ENCODE data around the gene COX10.

The COX10 gene

GRCh38 chr17:14078027-14078426 is 8.7 kb downstream of the COX10 start:
- Histone ChIP-seq H3K36me3 (ENCODE audit: control insufficient read depth, insufficient read depth, low read length) (no peaks in the 10 kb centered on the region), H3K9ac (ENCODE audit: low read length) (no peak overlapping the region), H3K4me3 (ENCODE audit: low read length) (no peak overlapping the region), H3K9me3 (ENCODE audit: control insufficient read depth, low read length) (no peaks in the 10 kb centered on the region), H3K4me1 (ENCODE audit: control insufficient read depth, insufficient read depth, low read length) (no peaks in the 10 kb centered on the region), H3K27me3 (ENCODE audit: control insufficient read depth, insufficient read depth, low read length) (no peaks in the 10 kb centered on the region)

GRCh38 chr17:14080847-14081251 is 11.5 kb downstream of the COX10 start:
- Histone ChIP-seq H3K36me3 (ENCODE audit: control insufficient read depth, insufficient read depth, low read length) (no peaks in the 10 kb centered on the region), H3K4me1 (ENCODE audit: control insufficient read depth, insufficient read depth, low read length) (no peaks in the 10 kb centered on the region)

GRCh38 chr17:14082848-14083247 is 13.5 kb downstream of the COX10 start:
- no peaks in the 10 kb centered on the region for H3K27me3 ChIP-seq (ENCODE audit: control insufficient read depth, insufficient read depth, low read length)
- H3K9ac ChIP-seq (ENCODE audit: low read length) = no peak overlapping the region
- H3K4me1 ChIP-seq (ENCODE audit: control insufficient read depth, insufficient read depth, low read length) = no peaks in the 10 kb centered on the region
- no peaks in the 10 kb centered on the region for H3K9me3 ChIP-seq (ENCODE audit: control insufficient read depth, low read length)
- no peak overlapping the region for H3K4me3 ChIP-seq (ENCODE audit: low read length)
- no peaks in the 10 kb centered on the region for H3K36me3 ChIP-seq (ENCODE audit: control insufficient read depth, insufficient read depth, low read length)

More at GRCh38 chr17:14080847-14081251, 11.5 kb downstream of the COX10 start:
- Histone ChIP-seq H3K4me3 (ENCODE audit: low read length) (no peak overlapping the region), H3K9ac (ENCODE audit: low read length) (no peak overlapping the region), H3K27me3 (ENCODE audit: control insufficient read depth, insufficient read depth, low read length) (no peaks in the 10 kb centered on the region), H3K9me3 (ENCODE audit: control insufficient read depth, low read length) (no peaks in the 10 kb centered on the region)

GRCh38 chr17:14084955-14085354 is 15.7 kb downstream of the COX10 start:
- Histone ChIP-seq H3K9ac (ENCODE audit: low read length) (no peak overlapping the region), H3K4me3 (ENCODE audit: low read length) (no peak overlapping the region), H3K9me3 (ENCODE audit: control insufficient read depth, low read length) (no peaks in the 10 kb centered on the region), H3K36me3 (ENCODE audit: control insufficient read depth, insufficient read depth, low read length) (no peaks in the 10 kb centered on the region), H3K4me1 (ENCODE audit: control insufficient read depth, insufficient read depth, low read length) (no peaks in the 10 kb centered on the region), H3K27me3 (ENCODE audit: control insufficient read depth, insufficient read depth, low read length) (no peaks in the 10 kb centered on the region)

GRCh38 chr17:14086189-14086588 is 16.9 kb downstream of the COX10 start:
- H3K36me3 ChIP-seq (ENCODE audit: control insufficient read depth, insufficient read depth, low read length) = no peaks in the 10 kb centered on the region
- no peak overlapping the region for H3K4me3 ChIP-seq (ENCODE audit: low read length)
- H3K9me3 ChIP-seq (ENCODE audit: control insufficient read depth, low read length) = no peaks in the 10 kb centered on the region
- no peak overlapping the region for H3K9ac ChIP-seq (ENCODE audit: low read length)
- H3K27me3 ChIP-seq (ENCODE audit: control insufficient read depth, insufficient read depth, low read length) = no peaks in the 10 kb centered on the region
- H3K4me1 ChIP-seq (ENCODE audit: control insufficient read depth, insufficient read depth, low read length) = no peaks in the 10 kb centered on the region

GRCh38 chr17:14089179-14089578 is 19.9 kb downstream of the COX10 start:
- Histone ChIP-seq H3K4me1 (ENCODE audit: control insufficient read depth, insufficient read depth, low read length) (no peaks in the 10 kb centered on the region), H3K27me3 (ENCODE audit: control insufficient read depth, insufficient read depth, low read length) (no peaks in the 10 kb centered on the region), H3K4me3 (ENCODE audit: low read length) (no peak overlapping the region), H3K36me3 (ENCODE audit: control insufficient read depth, insufficient read depth, low read length) (no peaks in the 10 kb centered on the region), H3K9me3 (ENCODE audit: control insufficient read depth, low read length) (no peaks in the 10 kb centered on the region), H3K9ac (ENCODE audit: low read length) (no peak overlapping the region)

- Histone ChIP-seq H3K9me3 (ENCODE audit: control insufficient read depth, low read length) (no peaks in the 10 kb centered on the region), H3K4me3 (ENCODE audit: low read length) (no peak overlapping the region), H3K36me3 (ENCODE audit: control insufficient read depth, insufficient read depth, low read length) (no peaks in the 10 kb centered on the region), H3K4me1 (ENCODE audit: control insufficient read depth, insufficient read depth, low read length) (no peaks in the 10 kb centered on the region), H3K9ac (ENCODE audit: low read length) (no peak overlapping the region), H3K27me3 (ENCODE audit: control insufficient read depth, insufficient read depth, low read length) (no peaks in the 10 kb centered on the region)
Observed at GRCh38 chr17:14091367-14091766, 22.1 kb downstream of the COX10 start.

GRCh38 chr17:14092808-14093207 is 23.5 kb downstream of the COX10 start:
- no peaks in the 10 kb centered on the region for H3K27me3 ChIP-seq (ENCODE audit: control insufficient read depth, insufficient read depth, low read length)
- H3K9ac ChIP-seq (ENCODE audit: low read length) = no peak overlapping the region
- H3K36me3 ChIP-seq (ENCODE audit: control insufficient read depth, insufficient read depth, low read length) = no peaks in the 10 kb centered on the region
- H3K4me1 ChIP-seq (ENCODE audit: control insufficient read depth, insufficient read depth, low read length) = no peaks in the 10 kb centered on the region
- no peak overlapping the region for H3K4me3 ChIP-seq (ENCODE audit: low read length)
- no peaks in the 10 kb centered on the region for H3K9me3 ChIP-seq (ENCODE audit: control insufficient read depth, low read length)

GRCh38 chr17:14094676-14095601 is 25.6 kb downstream of the COX10 start:
- Histone ChIP-seq H3K27me3 (ENCODE audit: control insufficient read depth, insufficient read depth, low read length) (no peaks in the 10 kb centered on the region), H3K4me3 (ENCODE audit: low read length) (no peak overlapping the region), H3K9me3 (ENCODE audit: control insufficient read depth, low read length) (no peaks in the 10 kb centered on the region), H3K36me3 (ENCODE audit: control insufficient read depth, insufficient read depth, low read length) (no peaks in the 10 kb centered on the region), H3K4me1 (ENCODE audit: control insufficient read depth, insufficient read depth, low read length) (no peaks in the 10 kb centered on the region), H3K9ac (ENCODE audit: low read length) (no peak overlapping the region)

- Histone ChIP-seq H3K9ac (ENCODE audit: low read length) (no peak overlapping the region), H3K4me1 (ENCODE audit: control insufficient read depth, insufficient read depth, low read length) (no peaks in the 10 kb centered on the region), H3K27me3 (ENCODE audit: control insufficient read depth, insufficient read depth, low read length) (no peaks in the 10 kb centered on the region), H3K9me3 (ENCODE audit: control insufficient read depth, low read length) (no peaks in the 10 kb centered on the region), H3K36me3 (ENCODE audit: control insufficient read depth, insufficient read depth, low read length) (no peaks in the 10 kb centered on the region), H3K4me3 (ENCODE audit: low read length) (no peak overlapping the region)
Observed at GRCh38 chr17:14095631-14096030, 26.3 kb downstream of the COX10 start.

GRCh38 chr17:14098246-14098645 is 28.9 kb downstream of the COX10 start:
- Histone ChIP-seq H3K9me3 (ENCODE audit: control insufficient read depth, low read length) (no peaks in the 10 kb centered on the region), H3K4me3 (ENCODE audit: low read length) (no peak overlapping the region), H3K36me3 (ENCODE audit: control insufficient read depth, insufficient read depth, low read length) (no peaks in the 10 kb centered on the region), H3K4me1 (ENCODE audit: control insufficient read depth, insufficient read depth, low read length) (no peaks in the 10 kb centered on the region), H3K9ac (ENCODE audit: low read length) (no peak overlapping the region), H3K27me3 (ENCODE audit: control insufficient read depth, insufficient read depth, low read length) (no peaks in the 10 kb centered on the region)

GRCh38 chr17:14101976-14102375 is 32.7 kb downstream of the COX10 start:
- no peaks in the 10 kb centered on the region for H3K27me3 ChIP-seq (ENCODE audit: control insufficient read depth, insufficient read depth, low read length)
- no peaks in the 10 kb centered on the region for H3K4me1 ChIP-seq (ENCODE audit: control insufficient read depth, insufficient read depth, low read length)
- H3K9ac ChIP-seq (ENCODE audit: low read length) = no peak overlapping the region
- no peak overlapping the region for H3K4me3 ChIP-seq (ENCODE audit: low read length)
- H3K36me3 ChIP-seq (ENCODE audit: control insufficient read depth, insufficient read depth, low read length) = no peaks in the 10 kb centered on the region
- no peaks in the 10 kb centered on the region for H3K9me3 ChIP-seq (ENCODE audit: control insufficient read depth, low read length)
